ENCODE data around the gene DIPK1B. TPM values are rescaled to one million over a fixed set of nuclear protein-coding genes. Genes with fewer than 3 reads are reported as not detected.
A peak's percentile ranks its signal among the peaks of the same experiment; 100 is the strongest.

DIPK1B gene
- polyA plus RNA-seq, 1 donor from 2014 or later, result 65.1 TPM

- H3K27ac ChIP-seq (ENCODE audit: low read length), result no peak overlapping the region
- peaks cover 29% of the 10 kb centered on the region for H3K79me2 ChIP-seq (replicated peaks; ENCODE audit: insufficient read depth, low read length)
- no peak for TF ChIP-seq MXI1 (conservative IDR thresholded peaks at IDR 0.05; ENCODE audit: poor library complexity, severe bottlenecking)
- no peak for TF ChIP-seq TAF1 (IDR thresholded peaks at IDR 0.05; ENCODE audit: low read depth)
- TF ChIP-seq SMC3 (conservative IDR thresholded peaks at IDR 0.05; ENCODE audit: poor library complexity), result no peak
- no peak for TF ChIP-seq POLR2AphosphoS5 (IDR thresholded peaks at IDR 0.05)
- TF ChIP-seq, protein P1, sequence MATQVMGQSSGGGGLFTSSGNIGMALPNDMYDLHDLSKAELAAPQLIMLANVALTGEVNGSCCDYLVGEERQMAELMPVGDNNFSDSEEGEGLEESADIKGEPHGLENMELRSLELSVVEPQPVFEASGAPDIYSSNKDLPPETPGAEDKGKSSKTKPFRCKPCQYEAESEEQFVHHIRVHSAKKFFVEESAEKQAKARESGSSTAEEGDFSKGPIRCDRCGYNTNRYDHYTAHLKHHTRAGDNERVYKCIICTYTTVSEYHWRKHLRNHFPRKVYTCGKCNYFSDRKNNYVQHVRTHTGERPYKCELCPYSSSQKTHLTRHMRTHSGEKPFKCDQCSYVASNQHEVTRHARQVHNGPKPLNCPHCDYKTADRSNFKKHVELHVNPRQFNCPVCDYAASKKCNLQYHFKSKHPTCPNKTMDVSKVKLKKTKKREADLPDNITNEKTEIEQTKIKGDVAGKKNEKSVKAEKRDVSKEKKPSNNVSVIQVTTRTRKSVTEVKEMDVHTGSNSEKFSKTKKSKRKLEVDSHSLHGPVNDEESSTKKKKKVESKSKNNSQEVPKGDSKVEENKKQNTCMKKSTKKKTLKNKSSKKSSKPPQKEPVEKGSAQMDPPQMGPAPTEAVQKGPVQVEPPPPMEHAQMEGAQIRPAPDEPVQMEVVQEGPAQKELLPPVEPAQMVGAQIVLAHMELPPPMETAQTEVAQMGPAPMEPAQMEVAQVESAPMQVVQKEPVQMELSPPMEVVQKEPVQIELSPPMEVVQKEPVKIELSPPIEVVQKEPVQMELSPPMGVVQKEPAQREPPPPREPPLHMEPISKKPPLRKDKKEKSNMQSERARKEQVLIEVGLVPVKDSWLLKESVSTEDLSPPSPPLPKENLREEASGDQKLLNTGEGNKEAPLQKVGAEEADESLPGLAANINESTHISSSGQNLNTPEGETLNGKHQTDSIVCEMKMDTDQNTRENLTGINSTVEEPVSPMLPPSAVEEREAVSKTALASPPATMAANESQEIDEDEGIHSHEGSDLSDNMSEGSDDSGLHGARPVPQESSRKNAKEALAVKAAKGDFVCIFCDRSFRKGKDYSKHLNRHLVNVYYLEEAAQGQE (IDR thresholded peaks at IDR 0.05; ENCODE audit: borderline replicate concordance), result no peak
- no peak for TF ChIP-seq EZH2 (IDR thresholded peaks at IDR 0.05; ENCODE audit: borderline replicate concordance, insufficient read depth, low read length, poor library complexity, severe bottlenecking)
- no peak for TF ChIP-seq RAD21 (conservative IDR thresholded peaks at IDR 0.05)
- TF ChIP-seq, protein P2, sequence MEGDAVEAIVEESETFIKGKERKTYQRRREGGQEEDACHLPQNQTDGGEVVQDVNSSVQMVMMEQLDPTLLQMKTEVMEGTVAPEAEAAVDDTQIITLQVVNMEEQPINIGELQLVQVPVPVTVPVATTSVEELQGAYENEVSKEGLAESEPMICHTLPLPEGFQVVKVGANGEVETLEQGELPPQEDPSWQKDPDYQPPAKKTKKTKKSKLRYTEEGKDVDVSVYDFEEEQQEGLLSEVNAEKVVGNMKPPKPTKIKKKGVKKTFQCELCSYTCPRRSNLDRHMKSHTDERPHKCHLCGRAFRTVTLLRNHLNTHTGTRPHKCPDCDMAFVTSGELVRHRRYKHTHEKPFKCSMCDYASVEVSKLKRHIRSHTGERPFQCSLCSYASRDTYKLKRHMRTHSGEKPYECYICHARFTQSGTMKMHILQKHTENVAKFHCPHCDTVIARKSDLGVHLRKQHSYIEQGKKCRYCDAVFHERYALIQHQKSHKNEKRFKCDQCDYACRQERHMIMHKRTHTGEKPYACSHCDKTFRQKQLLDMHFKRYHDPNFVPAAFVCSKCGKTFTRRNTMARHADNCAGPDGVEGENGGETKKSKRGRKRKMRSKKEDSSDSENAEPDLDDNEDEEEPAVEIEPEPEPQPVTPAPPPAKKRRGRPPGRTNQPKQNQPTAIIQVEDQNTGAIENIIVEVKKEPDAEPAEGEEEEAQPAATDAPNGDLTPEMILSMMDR (IDR thresholded peaks at IDR 0.05; ENCODE audit: poor library complexity, severe bottlenecking), result no peak
- TF ChIP-seq EP300 (conservative IDR thresholded peaks at IDR 0.05; ENCODE audit: poor library complexity, severe bottlenecking), result no peak
- peak overlapping the region; percentile 82 for H3K9ac ChIP-seq (ENCODE audit: low read length)
- no peaks in the 10 kb centered on the region for H3K9me3 ChIP-seq (ENCODE audit: low read length)
- H3K36me3 ChIP-seq (ENCODE audit: insufficient read depth, low read length), result no peaks in the 10 kb centered on the region
- no peaks in the 10 kb centered on the region for H3K27me3 ChIP-seq (ENCODE audit: insufficient read depth, low read depth, low read length)
- no peak overlapping the region for H2AFZ ChIP-seq (ENCODE audit: low read depth, low read length)
- peak overlapping the region; percentile 98 for H3K4me2 ChIP-seq (ENCODE audit: low read length)
- no peaks in the 10 kb centered on the region for H3F3A ChIP-seq (ENCODE audit: insufficient read depth, low read length, poor library complexity, severe bottlenecking)
- no peaks in the 10 kb centered on the region for H4K20me1 ChIP-seq (ENCODE audit: insufficient read depth)
- no peaks in the 10 kb centered on the region for H3K9me2 ChIP-seq (ENCODE audit: insufficient read depth, low read length)
- H3K4me3 ChIP-seq (ENCODE audit: low read length), result peak overlapping the region; percentile 92
Observed at GRCh38 chr9:136714096-136714892, 1.9 kb downstream of the DIPK1B start.

DNA sequence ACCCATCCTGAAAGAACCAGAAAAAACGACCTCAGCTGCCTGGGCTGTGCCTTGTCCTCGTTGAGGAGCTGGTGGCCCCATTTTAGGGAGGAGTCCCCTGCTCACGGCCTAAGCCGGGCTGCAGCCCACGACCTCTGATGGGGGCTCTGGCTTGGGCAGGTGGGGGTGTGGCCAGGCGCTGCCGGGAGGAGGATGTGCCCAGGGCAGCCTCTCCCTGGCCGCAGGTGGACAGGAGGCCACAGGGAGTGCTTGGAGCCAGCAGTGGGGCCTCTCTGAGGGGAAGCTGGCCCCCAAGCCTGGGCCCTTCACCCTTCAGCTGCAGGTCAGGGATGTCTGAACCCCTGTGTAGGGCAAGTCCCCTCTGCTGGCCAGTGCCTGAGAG lies 2.5 kb downstream of the DIPK1B start:
- Histone ChIP-seq H4K20me1 (ENCODE audit: insufficient read depth) (no peaks in the 10 kb centered on the region), H3K9me3 (ENCODE audit: low read length) (no peaks in the 10 kb centered on the region), H3K9me2 (ENCODE audit: insufficient read depth, low read length) (no peaks in the 10 kb centered on the region), H3K36me3 (ENCODE audit: insufficient read depth, low read length) (no peaks in the 10 kb centered on the region), H3K9ac (ENCODE audit: low read length) (no peak overlapping the region), H3K4me3 (ENCODE audit: low read length) (no peak overlapping the region), H3F3A (ENCODE audit: insufficient read depth, low read length, poor library complexity, severe bottlenecking) (no peaks in the 10 kb centered on the region), H3K27me3 (ENCODE audit: insufficient read depth, low read depth, low read length) (no peaks in the 10 kb centered on the region), H2AFZ (ENCODE audit: low read depth, low read length) (no peak overlapping the region), H3K79me2 (replicated peaks; ENCODE audit: insufficient read depth, low read length) (peaks cover 29% of the 10 kb centered on the region), H3K27ac (ENCODE audit: low read length) (no peak overlapping the region), H3K4me2 (ENCODE audit: low read length) (no peak overlapping the region)
- no peak for TF ChIP-seq RAD21 (conservative IDR thresholded peaks at IDR 0.05)
- no peak for TF ChIP-seq POLR2AphosphoS5 (IDR thresholded peaks at IDR 0.05)
- no peak for TF ChIP-seq EZH2 (IDR thresholded peaks at IDR 0.05; ENCODE audit: borderline replicate concordance, insufficient read depth, low read length, poor library complexity, severe bottlenecking)
- no peak for TF ChIP-seq EP300 (conservative IDR thresholded peaks at IDR 0.05; ENCODE audit: poor library complexity, severe bottlenecking)

All from neural cell (in vitro differentiated cells).